Lower lobe of right lung (tissue), 2 donors: ENCODE measurements around the gene GABRB3. TPM values are rescaled to one million over a fixed set of nuclear protein-coding genes. Genes with fewer than 3 reads are reported as not detected.

Experiments
- ATAC-seq, 2 donors: fragments of 200-7000 bp; cut with Tn5 transposase; one replicate each; pipeline ENCODE4 v1.9.1; 2020 to 2022; ENCODE audit warnings: mild to moderate bottlenecking in 2 of 2, moderate library complexity in 2 of 2
- DNase-seq: peaks from one replicate; pipeline ENCODE4 v3.0.0-alpha.2; 2020
- H3K27ac ChIP-seq: fragments of 200-600 bp; one replicate; pipeline ENCODE4 v1.8.0; 2022
- H3K27me3 ChIP-seq: fragments of 200-600 bp; one replicate; pipeline ENCODE4 v1.8.0; 2022; ENCODE audit warnings: low read depth
- H3K36me3 ChIP-seq: fragments of 200-600 bp; one replicate; pipeline ENCODE4 v1.8.0; 2022; ENCODE audit warnings: mild to moderate bottlenecking
- H3K4me1 ChIP-seq: fragments of 200-600 bp; one replicate; pipeline ENCODE4 v1.8.0; 2022
- H3K4me3 ChIP-seq: fragments of 200-600 bp; one replicate; pipeline ENCODE4 v1.8.0; 2022; ENCODE audit warnings: mild to moderate bottlenecking
- H3K9me3 ChIP-seq: fragments of 200-600 bp; one replicate; pipeline ENCODE4 v1.8.0; 2022
- CTCF ChIP-seq: fragments of 200-600 bp; IDR thresholded peaks from one replicate; pipeline ENCODE4 v1.8.0; 2022; ENCODE audit warnings: antibody characterized with exemption, mild to moderate bottlenecking
- intact Hi-C: fragments of 100-400 bp; cut with DNase I; formaldehyde crosslinking; loops from one replicate; pipeline ENCODE4 v1.11.0; 2022
- total RNA-seq: library from RNA; stranded (reverse); fragmentation: NEBNext Ultra II Directional; extraction: Animal tissue kit (Norgen Biotek cat#: 25700); gene quantifications from one replicate; pipeline ENCODE4 v1.2.1, GENCODE V29; 2021
- donor health status: DM: no; HTN: yes; CAD: no; lungs with severe emphysema.

GABRB3 gene
- total RNA-seq, 1 donor from 2014 or later = 5.5 TPM

DNA sequence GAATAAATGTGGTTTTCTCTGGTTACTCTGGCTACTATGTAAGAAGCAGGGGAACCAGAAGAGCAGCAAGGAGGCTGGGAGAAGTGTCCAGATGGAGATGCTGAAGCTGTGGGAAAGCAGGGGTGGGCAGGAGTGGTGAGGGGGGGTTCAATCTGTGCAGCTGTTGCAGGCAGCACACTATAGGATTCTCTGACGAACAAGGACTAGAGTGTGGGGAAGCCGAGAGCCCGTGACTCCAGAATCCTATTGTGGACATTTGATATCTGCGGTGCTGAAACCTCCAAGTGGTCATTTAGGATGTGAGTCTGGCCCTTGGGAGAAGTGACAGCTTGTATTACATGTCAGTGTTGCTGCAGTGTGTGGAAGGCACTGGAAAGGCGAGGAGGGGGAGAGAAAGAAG lies 60.5 kb downstream of the GABRB3 start:
- no peak for TF ChIP-seq CTCF
- Histone ChIP-seq H3K27ac (no peak overlapping the region), H3K27me3 (no peaks in the 10 kb centered on the region), H3K4me3 (no peak overlapping the region), H3K9me3 (no peaks in the 10 kb centered on the region), H3K4me1 (no peaks in the 10 kb centered on the region), H3K36me3 (no peaks in the 10 kb centered on the region)
- ATAC-seq (no peak), DNase-seq (no peak)
- intact Hi-C loops = no loop called here

GRCh38 chr15:26711445-26711844 lies 61.4 kb downstream of the GABRB3 start:
- Histone ChIP-seq H3K27me3 (no peaks in the 10 kb centered on the region), H3K4me3 (no peak overlapping the region), H3K4me1 (no peaks in the 10 kb centered on the region), H3K27ac (no peak overlapping the region), H3K36me3 (no peaks in the 10 kb centered on the region), H3K9me3 (no peaks in the 10 kb centered on the region)
- DNase-seq = no peak
- intact Hi-C loops = no loop called here
- TF ChIP-seq CTCF = no peak
- ATAC-seq = no peak

DNA sequence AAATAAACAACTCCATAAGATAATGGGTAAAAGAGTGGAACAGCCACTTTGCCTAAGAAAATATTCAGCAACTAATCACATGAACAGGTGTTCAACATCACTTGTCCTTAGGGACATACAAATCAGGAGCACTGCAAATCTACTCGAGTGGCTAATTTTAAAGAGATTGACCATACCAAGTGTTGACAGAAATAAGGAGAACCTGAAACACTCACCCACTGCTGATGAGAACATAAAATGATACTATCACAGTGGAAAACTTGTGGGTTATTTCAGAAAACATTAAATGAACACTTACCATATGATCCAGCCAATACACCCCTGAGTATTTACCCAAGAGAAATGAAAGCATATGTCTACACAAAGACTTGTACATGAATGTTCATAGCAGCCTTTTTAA lies 70.5 kb downstream of the GABRB3 start:
- H3K9me3 ChIP-seq = no peaks in the 10 kb centered on the region
- intact Hi-C loops = no loop called here

DNA sequence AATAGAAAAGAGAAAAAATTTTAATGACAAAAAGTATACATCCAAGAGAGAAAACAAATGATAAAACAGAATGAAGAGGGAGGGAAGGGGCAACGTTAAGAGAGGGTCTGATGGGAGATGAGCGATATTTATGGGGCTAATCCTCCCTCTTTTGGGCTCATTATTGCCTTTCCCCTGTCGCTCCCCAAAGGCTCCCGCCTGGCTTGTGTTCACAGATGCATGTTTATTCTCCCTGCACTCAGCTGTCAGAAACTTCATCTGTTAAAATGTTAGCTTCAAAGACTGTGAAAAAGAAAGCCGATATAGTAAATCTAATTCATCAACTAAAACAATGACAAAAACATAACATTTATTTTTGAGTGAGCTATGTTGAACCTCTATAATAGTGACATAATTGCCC lies 74.3 kb downstream of the GABRB3 start:
- H3K9me3 ChIP-seq = no peaks in the 10 kb centered on the region
- H3K4me3 ChIP-seq = no peak overlapping the region
- H3K36me3 ChIP-seq = no peaks in the 10 kb centered on the region
- no peak overlapping the region for H3K27ac ChIP-seq
- intact Hi-C loops = no loop called here
- no peaks in the 10 kb centered on the region for H3K27me3 ChIP-seq
- TF ChIP-seq CTCF = no peak
- no peaks in the 10 kb centered on the region for H3K4me1 ChIP-seq
- ATAC-seq (no peak), DNase-seq (no peak)

More for the DNA sequence above, 70.5 kb downstream of the GABRB3 start:
- no peak for ATAC-seq
- Histone ChIP-seq H3K4me1 (no peaks in the 10 kb centered on the region), H3K36me3 (no peaks in the 10 kb centered on the region), H3K27me3 (no peaks in the 10 kb centered on the region), H3K4me3 (no peak overlapping the region), H3K27ac (no peak overlapping the region)
- TF ChIP-seq CTCF = no peak
- no peak for DNase-seq

DNA sequence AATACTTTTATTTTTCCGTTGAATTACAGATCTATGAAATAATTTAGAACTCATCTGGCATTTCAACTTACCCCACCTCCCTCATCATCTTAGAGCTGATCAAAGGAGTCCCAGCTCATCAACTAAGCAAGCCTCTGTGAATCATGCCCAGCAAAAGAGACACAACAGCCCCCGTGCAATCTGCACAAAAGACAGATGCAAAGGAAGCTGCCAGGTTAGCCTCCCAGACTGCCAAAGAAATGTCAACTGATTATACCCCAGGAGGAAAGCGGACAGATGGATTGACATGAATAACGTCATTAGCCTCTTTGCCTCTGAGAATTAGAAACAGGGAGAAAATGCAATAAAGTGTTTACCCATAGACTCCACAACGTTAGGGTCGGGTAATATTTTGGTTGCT lies 75.0 kb downstream of the GABRB3 start:
- no peaks in the 10 kb centered on the region for H3K9me3 ChIP-seq
- ATAC-seq (no peak), DNase-seq (no peak)
- no peak for TF ChIP-seq CTCF
- no peaks in the 10 kb centered on the region for H3K27me3 ChIP-seq
- H3K4me1 ChIP-seq = no peaks in the 10 kb centered on the region
- intact Hi-C loops = no loop called here
- H3K27ac ChIP-seq = no peak overlapping the region
- H3K36me3 ChIP-seq = no peaks in the 10 kb centered on the region
- no peak overlapping the region for H3K4me3 ChIP-seq

GRCh38 chr15:26691249-26691648 lies 81.6 kb downstream of the GABRB3 start:
- intact Hi-C loops = no loop called here
- H3K4me1 ChIP-seq = no peaks in the 10 kb centered on the region

More at GRCh38 chr15:26691249-26691648, 81.6 kb downstream of the GABRB3 start:
- no peak for ATAC-seq
- no peak overlapping the region for H3K4me3 ChIP-seq
- no peaks in the 10 kb centered on the region for H3K9me3 ChIP-seq
- TF ChIP-seq CTCF = no peak
- H3K36me3 ChIP-seq = no peaks in the 10 kb centered on the region
- DNase-seq = no peak
- H3K27ac ChIP-seq = no peak overlapping the region
- H3K27me3 ChIP-seq = no peaks in the 10 kb centered on the region
